Measurements from ENCODE around the gene CENPB.
"Not testable (repeated sequence)": the region's sequence is repeated elsewhere in the genome, so short reads cannot be mapped to it uniquely, and the experiment has no call there.

The CENPB gene

GRCh38 chr20:3811467-3812258 lies 25.1 kb upstream of the CENPB start:
- peak; percentile 88 for DNase-seq (ENCODE audit: low read depth)

- DNase-seq (ENCODE audit: low read depth) = no peak
Measured at GRCh38 chr20:3808544-3808943, 22.0 kb upstream of the CENPB start.

DNA sequence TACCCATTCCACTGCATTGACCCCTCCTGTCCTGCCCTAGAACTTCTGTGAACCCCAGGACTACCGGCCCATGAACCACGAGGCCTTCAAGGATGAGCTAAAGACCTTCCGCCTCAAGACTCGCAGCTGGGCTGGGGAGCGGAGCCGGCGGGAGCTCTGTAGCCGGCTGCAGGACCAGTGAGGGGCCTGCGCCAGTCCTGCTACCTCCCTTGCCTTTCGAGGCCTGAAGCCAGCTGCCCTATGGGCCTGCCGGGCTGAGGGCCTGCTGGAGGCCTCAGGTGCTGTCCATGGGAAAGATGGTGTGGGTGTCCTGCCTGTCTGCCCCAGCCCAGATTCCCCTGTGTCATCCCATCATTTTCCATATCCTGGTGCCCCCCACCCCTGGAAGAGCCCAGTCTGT lies 18.2 kb upstream of the CENPB start:
- no peak for DNase-seq (ENCODE audit: low read depth)

DNA sequence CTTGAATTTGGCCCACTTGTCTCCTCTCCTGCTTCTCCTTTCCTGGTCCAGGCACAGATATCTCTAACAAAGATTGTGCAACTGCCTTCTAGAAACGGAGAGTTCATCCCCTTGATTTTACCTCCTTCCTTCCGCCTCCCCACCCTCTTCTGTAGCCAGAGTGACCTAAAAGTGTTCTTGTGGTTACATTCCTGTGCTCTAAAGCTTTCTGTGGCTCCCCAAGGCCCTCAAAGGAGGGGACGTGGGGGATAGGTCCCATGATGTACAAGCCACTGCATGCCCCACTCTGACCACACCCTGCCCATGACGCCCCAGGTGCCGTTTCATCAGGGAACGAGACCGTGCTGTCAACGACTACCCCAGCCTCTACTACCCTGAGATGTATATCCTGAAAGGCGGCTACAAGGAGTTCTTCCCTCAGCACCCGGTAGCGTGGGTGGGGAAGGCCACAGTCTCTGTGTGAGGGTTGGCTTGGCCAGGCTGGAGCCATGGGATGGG lies 17.8 kb upstream of the CENPB start:
- no peak for DNase-seq (ENCODE audit: low read depth)

DNA sequence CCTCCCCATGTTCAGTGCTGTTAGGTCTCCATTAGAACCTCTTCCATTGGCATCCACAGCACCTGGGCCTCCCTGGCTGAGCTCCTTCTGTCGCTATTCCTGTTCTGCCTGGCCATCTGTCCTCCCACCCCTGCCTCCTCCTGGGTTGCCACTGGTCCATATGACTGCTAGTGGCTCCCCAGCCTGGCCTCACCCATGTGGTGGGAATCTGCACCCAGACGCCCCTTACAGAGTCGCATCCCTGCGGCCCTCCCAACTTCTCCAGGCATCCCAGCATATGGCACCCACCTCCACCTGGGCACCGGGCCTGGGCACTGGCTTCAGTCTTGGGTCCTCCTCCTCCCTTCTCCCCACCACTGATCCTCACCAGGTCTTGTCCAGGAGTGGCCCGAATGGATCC lies 17.3 kb upstream of the CENPB start:
- no peak for DNase-seq (ENCODE audit: low read depth)

GRCh38 chr20:3803289-3803688 lies 16.7 kb upstream of the CENPB start:
- DNase-seq (ENCODE audit: low read depth) = no peak

GRCh38 chr20:3802524-3803239 lies 16.1 kb upstream of the CENPB start:
- no peak for DNase-seq (ENCODE audit: low read depth)

- no peak for DNase-seq (ENCODE audit: low read depth)
Measured at GRCh38 chr20:3801846-3802245, 15.3 kb upstream of the CENPB start.

GRCh38 chr20:3801299-3801698 lies 14.8 kb upstream of the CENPB start:
- DNase-seq (ENCODE audit: low read depth) = no peak

DNA sequence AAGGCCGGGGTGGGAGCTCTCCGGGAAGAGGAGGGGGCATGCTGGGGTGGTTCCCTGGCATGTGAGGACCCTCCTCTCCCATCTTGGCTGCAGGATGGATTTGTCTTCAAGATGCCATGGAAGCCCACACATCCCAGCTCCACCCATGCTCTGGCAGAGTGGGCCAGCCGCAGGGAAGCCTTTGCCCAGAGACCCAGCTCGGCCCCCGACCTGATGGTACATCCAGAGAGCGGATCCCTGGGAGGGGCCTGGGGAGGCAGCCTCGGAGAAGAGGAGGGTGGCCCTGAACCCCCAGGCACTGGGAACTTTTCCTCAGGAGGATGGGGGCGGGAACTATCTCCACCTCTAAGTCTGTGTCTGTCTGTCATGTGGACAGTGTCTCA lies 14.3 kb upstream of the CENPB start:
- no peak for DNase-seq (ENCODE audit: low read depth)

DNA sequence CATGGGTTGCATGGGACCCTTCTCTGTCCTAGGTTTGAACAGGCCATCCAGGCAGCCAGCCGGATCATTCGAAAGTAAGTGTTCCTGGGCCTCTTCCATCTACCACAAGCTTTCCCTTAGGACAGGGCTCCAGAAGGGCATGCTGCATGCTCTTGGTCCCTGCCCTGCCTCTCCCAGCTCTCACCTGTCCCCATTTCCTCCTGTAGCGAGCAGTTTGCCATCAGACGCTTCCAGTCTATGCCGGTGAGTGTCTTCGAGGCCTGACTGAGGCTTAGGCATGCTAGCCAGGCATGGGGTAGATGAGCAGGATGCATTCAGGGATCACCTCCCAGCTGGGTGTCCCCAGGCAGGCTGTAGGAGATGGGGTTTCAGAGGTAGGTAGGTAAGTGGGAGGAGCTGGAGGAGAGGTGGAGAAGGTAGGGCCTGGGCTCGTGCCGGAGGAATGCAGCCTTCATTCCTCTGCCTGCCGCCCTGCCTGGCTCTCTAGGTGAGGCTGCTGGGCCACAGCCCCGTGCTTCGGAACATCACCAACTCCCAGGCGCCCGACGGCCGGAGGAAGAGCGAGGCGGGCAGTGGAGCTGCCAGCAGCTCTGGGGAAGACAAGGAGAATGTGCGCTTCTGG lies 13.8 kb upstream of the CENPB start:
- DNase-seq (ENCODE audit: low read depth) = no peak

DNA sequence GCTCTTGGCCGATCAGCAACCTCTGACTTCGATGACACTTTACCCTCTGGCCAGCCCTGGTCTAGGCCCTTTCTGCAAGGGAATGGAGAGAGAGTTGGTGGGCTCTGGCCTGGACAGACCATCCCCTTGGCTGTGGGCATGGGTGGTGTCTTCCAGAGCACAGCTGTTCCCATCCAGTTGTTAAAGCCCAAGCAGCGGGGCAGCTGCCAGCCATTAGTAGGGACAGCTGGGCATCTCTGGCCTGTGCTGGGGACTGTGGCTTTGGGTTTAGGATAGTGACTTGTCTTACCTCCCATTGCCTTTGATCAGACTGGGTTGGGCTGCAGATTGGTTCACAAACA lies 12.3 kb upstream of the CENPB start:
- DNase-seq (ENCODE audit: low read depth) = no peak

DNA sequence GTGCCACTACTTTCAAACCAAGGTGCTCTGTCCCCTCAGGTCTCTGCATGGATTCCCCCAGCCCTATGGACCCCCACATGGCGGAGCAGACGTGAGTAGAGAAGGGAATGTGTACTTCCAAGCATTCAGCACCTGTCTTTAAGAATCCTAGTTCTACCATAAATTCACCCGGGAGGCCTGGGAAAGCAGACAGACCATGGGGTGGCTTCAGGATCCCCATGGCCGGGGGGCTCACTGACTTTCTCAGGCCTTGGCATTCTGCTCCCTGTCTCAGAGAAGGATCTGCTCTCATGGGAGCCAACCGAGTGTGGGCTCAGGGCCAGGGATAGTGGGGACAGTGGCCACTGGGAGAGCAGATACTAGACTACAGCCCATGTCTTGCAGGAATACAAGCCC lies 11.8 kb upstream of the CENPB start:
- DNase-seq (ENCODE audit: low read depth) = no peak

DNA sequence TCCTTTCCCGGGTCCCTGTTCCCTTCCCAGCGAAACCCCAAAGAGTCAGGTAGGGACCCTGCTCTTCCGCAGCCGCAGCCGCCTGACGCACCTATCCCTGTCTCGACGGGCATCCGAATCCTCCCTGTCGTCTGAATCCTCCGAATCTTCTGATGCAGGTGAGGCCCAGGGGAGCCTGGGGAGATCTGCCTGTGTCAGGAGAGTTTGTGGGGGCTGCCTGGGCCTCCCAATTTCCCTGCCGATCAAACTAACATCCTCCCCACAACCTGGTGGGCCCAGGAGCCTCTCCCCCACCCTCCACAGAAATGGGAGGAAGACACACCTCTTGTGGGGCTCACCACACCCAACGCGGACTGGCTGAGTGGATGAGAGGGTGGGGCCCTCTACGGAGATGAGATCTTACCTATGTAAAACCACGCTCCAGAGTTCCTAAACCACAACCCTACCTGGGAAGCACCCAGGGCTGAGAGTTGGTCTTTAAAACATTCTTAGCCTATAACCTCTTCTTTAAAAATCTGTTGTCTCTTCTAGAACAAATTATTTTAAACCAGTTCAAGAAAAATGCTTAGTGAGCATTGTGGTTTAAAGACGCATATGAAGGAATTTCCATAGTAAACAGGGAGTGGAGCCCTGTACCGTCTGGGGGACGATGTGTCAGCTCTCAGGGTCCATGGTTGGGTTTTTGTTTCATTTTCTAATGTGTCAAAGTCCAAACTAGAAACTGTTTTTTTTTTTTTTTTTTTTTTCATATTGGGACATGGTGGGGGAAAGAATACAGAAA lies 11.2 kb upstream of the CENPB start:
- DNase-seq (ENCODE audit: low read depth) = no peak

DNA sequence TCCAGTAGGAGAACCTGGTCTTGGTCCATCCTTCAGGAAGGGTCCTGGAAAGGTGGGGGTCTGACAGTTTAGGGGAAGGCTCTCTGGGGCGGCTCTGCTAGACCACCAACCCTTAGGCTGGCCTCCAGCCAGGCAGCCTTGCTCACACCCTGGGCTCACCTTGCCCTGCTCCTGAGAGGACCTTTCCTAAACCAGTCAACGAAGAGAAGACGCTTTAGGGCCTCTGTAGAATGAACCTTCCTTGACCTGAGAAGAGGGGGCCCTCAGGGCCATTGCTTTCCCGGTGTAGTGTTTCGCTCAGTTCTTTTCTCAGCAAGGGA lies 10.6 kb upstream of the CENPB start:
- no peak for DNase-seq (ENCODE audit: low read depth)

GRCh38 chr20:3796477-3797225 lies 10.1 kb upstream of the CENPB start:
- no peak for DNase-seq (ENCODE audit: low read depth)

DNA sequence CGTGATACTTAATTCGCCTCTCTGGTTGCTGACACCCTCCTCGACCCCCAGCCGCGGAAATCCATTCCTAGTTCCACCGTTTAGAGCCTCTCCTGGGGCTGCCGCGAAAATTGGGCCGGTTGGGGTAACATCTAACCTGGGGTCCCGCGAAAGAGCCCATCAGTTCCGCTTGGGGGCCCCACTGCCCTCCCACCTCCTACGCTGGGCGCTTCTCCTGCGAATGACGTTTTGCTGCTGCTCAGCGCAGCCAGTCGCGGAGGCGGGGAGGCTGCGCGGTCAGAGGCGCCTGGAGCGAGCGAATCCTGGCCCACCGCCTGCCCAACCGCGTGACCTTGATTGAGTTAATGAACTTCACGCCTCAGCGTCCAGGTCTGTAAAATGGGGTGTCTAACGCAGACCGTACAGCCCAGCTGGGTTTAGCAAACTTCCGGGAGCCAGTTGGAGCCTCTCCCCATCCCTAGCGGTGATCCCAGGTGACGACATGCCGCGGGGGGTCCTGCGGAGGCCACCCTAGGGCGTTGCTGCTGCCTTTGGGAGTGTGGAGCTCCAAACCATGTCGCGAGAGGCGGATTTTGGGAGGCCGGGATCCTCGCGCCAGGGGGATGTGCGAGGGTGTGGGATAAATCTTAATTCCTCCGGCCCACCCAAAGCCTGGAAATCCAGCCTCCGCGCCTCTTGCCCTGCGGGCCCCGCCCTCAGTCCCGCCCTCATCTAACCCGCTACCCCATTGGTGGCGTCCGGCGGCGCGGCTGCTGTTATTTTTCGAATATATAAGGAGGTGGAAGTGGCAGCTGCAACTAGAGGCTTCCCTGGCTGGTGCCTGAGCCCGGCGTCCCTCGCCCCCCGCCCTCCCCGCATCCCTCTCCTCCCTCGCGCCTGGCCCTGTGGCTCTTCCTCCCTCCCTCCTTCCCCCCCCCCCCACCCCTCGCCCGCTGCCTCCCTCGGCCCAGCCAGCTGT lies 9.2 kb upstream of the CENPB start, which contains the start of gene CDC25B:
Gene CDC25B, plus strand, starts transcription at position 800 of the 958 bp plus-strand sequence. CDS start 222 bp downstream, outside the sequence.
- DNase-seq (ENCODE audit: low read depth) = peak; percentile 81

DNA sequence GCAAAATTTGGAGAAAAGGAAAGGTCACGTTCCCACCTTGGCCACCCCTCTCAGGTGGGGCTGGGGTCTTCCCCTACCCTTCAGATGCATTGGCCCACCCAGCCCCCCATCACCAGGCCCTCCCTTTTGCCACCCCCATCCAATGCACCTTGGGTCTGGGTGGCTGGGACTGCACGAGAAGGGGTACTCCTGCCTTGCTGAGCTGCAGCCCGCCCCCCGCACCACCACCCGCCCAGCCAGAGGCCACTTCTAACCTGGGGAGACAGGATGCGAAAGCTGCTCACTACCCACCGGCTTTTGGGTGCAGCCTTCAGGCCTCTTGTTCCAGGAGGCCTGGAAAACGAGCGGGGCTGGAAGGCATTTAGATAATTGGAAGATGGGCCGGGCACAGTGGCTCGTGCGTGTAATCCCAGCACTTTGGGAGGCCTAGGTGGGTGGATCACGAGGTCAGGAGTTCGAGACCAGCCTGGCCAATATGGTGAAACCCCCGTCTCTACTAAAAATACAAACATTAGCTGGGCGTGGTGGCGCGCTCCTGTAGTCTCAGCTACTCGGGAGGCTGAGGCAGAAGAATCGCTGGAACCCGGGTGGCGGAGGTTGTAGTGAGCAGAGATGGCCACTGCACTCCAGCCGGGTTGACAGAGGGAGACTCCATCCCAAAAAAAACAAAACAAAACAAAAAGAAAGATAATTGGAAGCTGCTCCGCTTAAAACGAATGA lies 8.3 kb upstream of the CENPB start:
- DNase-seq (ENCODE audit: low read depth) = no peak

- DNase-seq (ENCODE audit: low read depth) = not testable (repeated sequence)
Measured at GRCh38 chr20:3794168-3794567, 7.6 kb upstream of the CENPB start.

- DNase-seq (ENCODE audit: low read depth) = not testable (repeated sequence)
Measured at GRCh38 chr20:3789201-3789600, 2.7 kb upstream of the CENPB start.
